GM21717 (cell line): ENCODE results near the gene URB2.
"Not testable (repeated sequence)": the region's sequence is repeated elsewhere in the genome, so short reads cannot be mapped to it uniquely, and the experiment has no call there.

Experiments
- ATAC-seq: cut with Tn5 transposase; IDR thresholded peaks from one replicate; pipeline ENCODE4 v1.9.1; 2021; ENCODE audit warnings: mild to moderate bottlenecking, moderate library complexity; ENCODE audit not compliant: unreplicated experiment

URB2 gene

GRCh38 chr1:229613938-229614337 lies 12.1 kb upstream of the URB2 start:
- ATAC-seq: no peak

GRCh38 chr1:229614701-229615100 lies 11.3 kb upstream of the URB2 start:
- no peak for ATAC-seq

- no peak for ATAC-seq
These were observed 8.5 kb upstream of the URB2 start for GRCh38 chr1:229617351-229618100.

GRCh38 chr1:229619002-229619401 lies 7.0 kb upstream of the URB2 start:
- ATAC-seq: no peak

GRCh38 chr1:229619614-229620013 lies 6.4 kb upstream of the URB2 start:
- ATAC-seq: no peak

GRCh38 chr1:229620876-229621275 lies 5.2 kb upstream of the URB2 start:
- ATAC-seq: no peak

GRCh38 chr1:229621663-229622062 lies 4.4 kb upstream of the URB2 start:
- no peak for ATAC-seq

GRCh38 chr1:229622641-229623120 lies 3.4 kb upstream of the URB2 start:
- not testable (repeated sequence) for ATAC-seq

GRCh38 chr1:229623225-229623624 lies 2.8 kb upstream of the URB2 start:
- no peak for ATAC-seq

- no peak for ATAC-seq
These were observed 2.2 kb upstream of the URB2 start for GRCh38 chr1:229623838-229624237.

GRCh38 chr1:229624521-229625070 lies 1.5 kb upstream of the URB2 start:
- ATAC-seq: peak; percentile 1

- ATAC-seq: peak; percentile 41
These were observed 754 bp upstream of the URB2 start for GRCh38 chr1:229625071-229625914.

- ATAC-seq: no peak
These were observed 956 bp downstream of the URB2 start for GRCh38 chr1:229627003-229627402.

GRCh38 chr1:229629261-229629660 lies 3.2 kb downstream of the URB2 start:
- ATAC-seq: no peak

GRCh38 chr1:229631148-229631547 lies 5.1 kb downstream of the URB2 start:
- no peak for ATAC-seq

GRCh38 chr1:229631966-229632365 lies 5.9 kb downstream of the URB2 start:
- ATAC-seq: no peak

GRCh38 chr1:229636042-229636441 lies 10.0 kb downstream of the URB2 start:
- ATAC-seq: no peak

- no peak for ATAC-seq
These were observed 11.7 kb downstream of the URB2 start for GRCh38 chr1:229637746-229638145.

- ATAC-seq: no peak
These were observed 14.4 kb downstream of the URB2 start for GRCh38 chr1:229640455-229640854.

- ATAC-seq: no peak
These were observed 15.3 kb downstream of the URB2 start for GRCh38 chr1:229641306-229641705.

- ATAC-seq: no peak
These were observed 16.3 kb downstream of the URB2 start for GRCh38 chr1:229642376-229642775.

- no peak for ATAC-seq
These were observed 16.9 kb downstream of the URB2 start for GRCh38 chr1:229642970-229643369.
